Stimulated activated CD4-positive, alpha-beta T cell treated with anti-CD3 and anti-CD28 coated beads, TNF-alpha, amount 100 ng/mL, for 4 hours (primary cell): ENCODE results near the gene KRR1.
"Not testable (repeated sequence)": the region's sequence is repeated elsewhere in the genome, so short reads cannot be mapped to it uniquely, and the experiment has no call there.

Experiments used
- DNase-seq, 3 experiments: peaks; one replicate each; pipeline ENCODE4 v3.0.0-alpha.2; 2020; ENCODE audit warnings: low read depth in 3 of 3

KRR1 gene

DNA sequence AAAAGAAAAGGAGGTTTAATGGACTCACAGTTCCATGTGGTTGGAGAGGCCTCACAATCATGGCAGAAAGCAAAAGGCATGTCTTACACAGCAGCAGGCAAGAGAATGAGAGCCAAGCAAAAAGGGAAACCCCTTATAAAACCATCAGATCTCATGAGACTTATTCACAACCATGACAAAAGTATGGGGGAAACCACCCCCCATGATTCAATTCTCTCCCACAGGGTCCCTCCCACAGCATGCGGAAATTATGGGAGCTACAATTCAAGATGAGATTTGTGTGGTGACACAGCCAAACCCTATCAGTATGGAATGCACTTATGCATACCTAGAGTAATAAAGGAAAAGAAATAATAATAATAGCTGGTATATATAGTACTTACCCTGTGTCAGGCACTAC lies 35.3 kb downstream of the KRR1 start:
- DNase-seq: no peak

DNA sequence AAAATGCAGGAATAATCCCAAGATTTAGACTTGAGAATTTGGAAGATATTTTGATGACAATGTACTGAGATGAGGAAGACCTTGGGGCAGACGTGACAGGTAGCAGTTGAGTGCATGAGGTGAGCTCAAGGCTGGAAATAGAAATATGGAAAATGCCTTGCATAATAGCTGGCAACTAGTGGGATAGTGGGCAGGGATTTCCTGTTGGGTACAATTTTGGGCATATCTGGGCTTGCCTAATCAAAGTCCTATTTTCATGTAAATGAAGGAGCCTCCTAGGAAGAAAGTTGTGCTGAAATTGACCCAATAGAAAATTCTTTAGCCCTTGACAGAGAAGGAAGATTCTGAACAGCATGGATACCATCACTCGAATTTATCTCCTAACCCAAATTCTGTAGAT lies 37.3 kb downstream of the KRR1 start:
- no peak for DNase-seq

DNA sequence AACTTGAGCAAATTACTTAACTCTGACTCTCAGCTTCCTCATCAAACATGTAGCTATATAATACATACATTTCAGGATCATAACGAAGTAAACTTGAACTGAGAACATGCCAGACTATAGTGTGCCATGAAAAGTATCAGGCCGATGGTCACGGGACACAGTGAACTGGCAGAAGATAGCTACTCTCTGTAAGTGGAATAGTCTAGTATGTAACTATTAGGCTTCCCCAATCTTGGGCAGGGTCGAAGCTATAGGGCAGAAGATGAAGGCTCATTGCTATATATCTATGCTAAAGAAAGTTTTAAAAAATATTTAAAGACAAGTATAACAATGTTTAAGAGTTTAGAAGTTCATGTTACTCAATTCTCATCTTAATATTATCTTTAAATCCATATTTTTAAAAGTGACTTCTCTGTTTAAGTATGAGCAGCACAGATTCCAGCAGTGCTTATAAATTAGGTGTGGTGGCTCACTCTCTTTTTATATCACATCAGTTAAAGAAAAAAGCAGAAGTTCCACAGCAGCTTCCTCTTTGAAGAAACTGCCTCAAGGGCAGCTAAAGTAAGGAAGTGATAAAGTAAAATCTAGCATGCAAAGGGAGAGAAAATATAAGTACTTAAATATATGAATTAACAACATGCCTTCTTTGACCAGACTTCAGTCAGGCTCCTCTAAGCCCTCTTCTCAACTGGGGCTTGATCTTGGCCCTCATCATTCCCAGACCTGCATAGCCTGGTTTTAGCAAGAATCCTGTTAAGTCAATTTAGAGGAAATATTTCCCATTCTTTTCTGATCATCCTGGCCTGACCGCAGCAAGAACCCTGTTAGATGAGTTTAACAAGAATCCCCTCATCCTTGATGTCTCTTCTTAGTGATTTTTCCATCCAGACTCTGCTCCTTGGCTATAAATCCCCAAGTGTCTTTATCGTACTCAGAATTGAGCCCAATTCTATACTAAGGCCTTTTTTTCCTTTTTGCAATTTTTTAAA lies 39.2 kb downstream of the KRR1 start:
- no peak for DNase-seq

- DNase-seq: no peak
Measured at GRCh38 chr12:75460204-75460603, 51.2 kb downstream of the KRR1 start.

DNA sequence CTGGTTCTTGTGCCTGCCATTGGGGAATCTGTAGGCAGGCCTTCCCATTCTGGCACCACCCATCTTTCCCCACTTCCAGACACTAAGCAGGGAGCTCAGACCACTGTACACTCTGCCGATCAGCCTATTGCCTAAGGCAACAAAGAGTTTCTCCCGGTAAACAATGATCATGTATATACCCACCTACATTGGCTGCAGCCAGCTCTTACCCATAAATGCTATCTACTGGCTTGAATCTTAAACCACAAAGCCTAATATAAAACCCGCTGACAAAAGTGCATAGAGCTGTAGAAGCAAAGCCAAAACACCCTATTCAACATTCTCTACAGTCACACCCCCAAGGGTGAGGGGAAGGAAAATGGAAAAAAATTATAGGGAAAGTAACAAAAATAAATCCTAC lies 51.7 kb downstream of the KRR1 start:
- no peak for DNase-seq

DNA sequence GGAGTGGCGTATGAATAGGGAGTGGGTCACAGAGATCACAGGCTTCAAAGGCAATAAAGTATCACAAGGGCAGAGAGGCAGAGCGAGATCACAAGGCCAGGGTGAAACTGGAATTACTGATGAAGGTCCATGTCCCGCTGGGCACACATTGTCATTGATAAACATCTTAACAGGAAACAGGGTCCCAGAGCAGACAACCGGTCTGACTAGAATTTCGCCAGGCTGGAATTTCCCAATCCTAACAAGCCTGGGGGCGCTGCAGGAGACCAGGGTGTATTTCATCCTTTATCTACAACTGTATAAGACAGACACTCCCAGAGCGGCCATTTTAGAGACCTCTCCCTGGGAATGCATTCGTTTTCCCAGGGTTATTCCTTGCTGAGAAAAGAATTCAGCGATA lies 53.5 kb downstream of the KRR1 start:
- not testable (repeated sequence) for DNase-seq

- DNase-seq: no peak
Measured at GRCh38 chr12:75457191-75457590, 54.2 kb downstream of the KRR1 start.

DNA sequence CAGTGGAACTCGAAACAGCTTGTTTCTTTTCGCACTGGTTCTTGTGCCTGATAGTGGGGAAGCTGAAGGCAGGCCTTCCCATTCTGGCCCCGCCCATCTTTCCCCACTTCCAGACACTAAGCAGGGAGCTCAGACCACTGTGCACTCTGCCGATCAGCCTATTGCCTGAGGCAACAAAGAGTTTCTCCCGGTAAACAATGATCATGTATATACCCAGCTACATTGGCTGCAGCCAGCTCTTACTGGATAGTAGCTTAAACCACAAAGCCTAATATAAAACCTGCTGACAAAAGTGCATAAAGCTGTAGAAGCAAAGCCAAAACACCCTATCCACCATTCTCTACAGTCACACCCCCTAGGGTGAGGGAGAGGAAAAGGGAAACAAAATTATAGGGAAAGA lies 55.6 kb downstream of the KRR1 start:
- DNase-seq: no peak

- no peak for DNase-seq
Measured at GRCh38 chr12:75452675-75453330, 58.6 kb downstream of the KRR1 start.

DNA sequence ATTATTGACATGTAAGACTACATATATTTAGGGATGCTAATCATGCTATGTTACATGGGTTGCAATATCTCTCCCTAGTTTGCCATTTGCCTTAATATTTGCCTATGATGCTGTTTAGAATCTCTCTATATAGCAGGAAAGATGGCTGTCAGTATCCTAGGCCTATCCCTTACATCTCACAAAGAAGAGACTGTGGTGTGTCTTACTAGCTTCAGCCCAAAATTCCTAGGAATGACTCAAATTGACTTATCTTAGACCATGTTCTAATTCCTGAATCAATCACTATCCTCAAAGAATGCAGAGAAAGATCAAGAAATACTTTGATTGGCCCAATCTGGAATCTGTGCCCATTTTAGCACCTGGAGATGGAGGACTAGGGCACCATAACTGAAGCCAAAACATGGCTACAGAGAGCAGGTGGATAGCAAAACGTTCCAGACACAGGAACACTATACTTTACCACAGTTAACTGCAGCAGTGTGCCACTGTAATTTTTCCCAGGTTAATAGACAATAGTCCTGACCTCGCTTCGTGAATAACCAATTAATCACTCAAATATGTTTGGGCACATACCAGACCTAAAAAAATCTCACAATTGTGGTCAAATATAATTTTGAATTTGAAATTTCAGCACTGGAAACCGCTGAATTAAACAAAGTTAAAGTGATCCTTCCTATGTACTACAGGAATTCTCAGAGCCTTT lies 63.6 kb downstream of the KRR1 start:
- no peak for DNase-seq

DNA sequence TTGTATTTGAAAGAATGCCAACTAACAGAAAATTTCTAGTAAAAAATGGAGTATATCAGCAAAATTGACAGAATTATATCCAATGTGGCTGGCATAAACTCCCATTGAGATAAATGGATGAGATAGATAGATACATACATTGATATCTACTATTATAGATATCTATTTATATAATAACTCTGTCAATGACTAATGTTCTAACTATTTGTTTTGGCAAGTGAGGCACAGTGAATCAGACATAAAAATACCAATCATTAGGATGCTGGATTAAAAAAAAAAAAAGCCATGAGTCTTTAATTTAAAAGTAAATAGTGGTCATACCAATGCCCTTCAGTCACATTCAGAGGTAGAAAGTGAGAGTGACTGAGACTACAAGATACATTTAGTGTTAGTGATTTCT lies 64.6 kb downstream of the KRR1 start:
- DNase-seq: no peak

DNA sequence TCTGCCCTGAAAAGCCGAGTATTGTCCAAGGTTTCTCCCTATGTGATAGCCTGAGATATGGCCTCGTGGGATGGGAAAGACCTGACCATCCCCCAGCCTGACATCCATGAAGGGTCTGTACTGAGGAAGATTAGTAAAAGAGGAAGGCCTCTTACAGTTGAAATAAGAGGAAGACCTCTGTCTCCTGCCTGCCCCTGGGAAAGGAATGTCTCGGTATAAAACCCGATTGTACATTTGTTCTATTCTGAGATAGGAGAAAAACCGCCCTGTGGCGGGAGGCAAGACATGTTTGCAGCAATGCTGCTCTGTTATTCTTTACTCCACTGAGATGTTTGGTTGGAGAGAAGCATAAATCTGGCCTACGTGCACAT lies 66.3 kb downstream of the KRR1 start:
- not testable (repeated sequence) for DNase-seq

DNA sequence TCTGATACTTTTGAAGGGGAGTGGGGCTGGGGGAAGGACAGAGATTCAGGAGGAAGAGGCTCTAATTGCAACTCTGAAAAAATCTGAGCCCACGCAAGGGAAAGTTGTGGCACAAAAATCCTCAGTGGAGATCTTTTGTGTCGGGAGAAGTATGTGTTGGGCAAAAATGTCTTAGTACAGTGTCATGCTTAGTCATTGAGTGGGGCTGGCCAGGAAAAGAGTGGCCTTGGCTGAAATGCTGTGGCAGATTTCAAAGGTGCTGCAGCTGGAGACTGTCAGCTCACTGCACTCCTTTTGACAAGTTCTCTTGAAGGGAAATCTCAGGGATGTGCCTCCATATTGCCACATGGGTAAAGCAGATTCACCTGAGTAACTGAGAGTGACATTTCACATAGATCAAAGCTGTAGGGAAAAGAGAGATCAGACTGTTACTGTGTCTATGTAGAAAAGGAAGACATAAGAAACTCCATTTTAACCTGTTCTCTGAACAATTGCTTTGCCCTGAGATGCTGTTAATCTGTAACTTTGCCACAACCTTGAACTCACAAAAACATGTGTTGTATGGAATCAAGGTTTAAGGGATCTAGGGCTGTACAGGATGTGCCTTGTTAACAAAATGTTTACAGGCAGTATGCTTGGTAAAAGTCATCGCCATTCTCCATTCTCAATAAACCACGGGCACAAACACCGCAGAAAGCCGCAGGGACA lies 66.8 kb downstream of the KRR1 start:
- no peak for DNase-seq

- DNase-seq: no peak
Measured at GRCh38 chr12:75443709-75444108, 67.7 kb downstream of the KRR1 start.

- not testable (repeated sequence) for DNase-seq
Measured at GRCh38 chr12:75442454-75442853, 69.0 kb downstream of the KRR1 start.

GRCh38 chr12:75441687-75442449 lies 69.5 kb downstream of the KRR1 start:
- DNase-seq: not testable (repeated sequence)
